T-cell (primary cell): Measurements from ENCODE around the gene NPC1. TPM values are rescaled to one million over a fixed set of nuclear protein-coding genes. Genes with fewer than 3 reads are reported as not detected.
A peak's percentile ranks its signal among the peaks of the same experiment; 100 is the strongest.
"Not testable (repeated sequence)": the region's sequence is repeated elsewhere in the genome, so short reads cannot be mapped to it uniquely, and the experiment has no call there.

Source experiments
- ATAC-seq, 4 experiments: fragments of 200-7000 bp in 3 of 4; fragments of 150-1000 bp in 1 of 4; cut with Tn5 transposase; replicated peaks in 1 of 4; 1 replicate in 3 of 4; 2 replicates in 1 of 4; pipeline ENCODE4 v1.10.0; 2021; ENCODE audit warnings: moderate library complexity in 3 of 4, mild to moderate bottlenecking in 2 of 4, moderate number of reproducible peaks in 1 of 4
- CTCF ChIA-PET, 2 donors: fragments of 300-600 bp; sonication (Branson Sonifier 250); formaldehyde crosslinking; loops; one replicate each; lab custom pipeline; 2022; ENCODE audit warnings: antibody characterized with exemption in 2 of 2; lab: Charles Lee
- POLR2A ChIA-PET, 2 donors: fragments of 300-600 bp; sonication (Branson Sonifier 250); formaldehyde crosslinking; loops; one replicate each; lab custom pipeline; 2022; ENCODE audit warnings: antibody characterized with exemption in 2 of 2; lab: Charles Lee
- DNase-seq, 35 experiments: peaks; one replicate each; pipeline versions ENCODE4 v3.0.0 to v3.0.0-alpha.2; 2013 to 2023
- H3K27ac ChIP-seq: one replicate; pipeline ENCODE4 v1.5.1; 2013; ENCODE audit warnings: low read length
- H3K27me3 ChIP-seq, 2 experiments: replicated peaks in 1 of 2; 1 replicate in 1 of 2; 2 replicates in 1 of 2; pipeline versions ENCODE4 v1.6.1 to v1.7.0; 2013; ENCODE audit warnings: low read length in 1 of 2, mixed read lengths in 1 of 2; ENCODE audit not compliant: control insufficient read depth in 2 of 2, insufficient read depth in 2 of 2; ENCODE audit errors: extremely low read depth in 1 of 2
- H3K36me3 ChIP-seq, 2 donors: 1 replicate in 1 of 2; 2 replicates in 1 of 2; pipeline versions ENCODE4 v1.6.1 to v1.7.0; 2013; ENCODE audit warnings: low read length in 1 of 2; ENCODE audit not compliant: control insufficient read depth in 2 of 2, insufficient read depth in 1 of 2; ENCODE audit errors: extremely low read depth in 1 of 2
- H3K4me1 ChIP-seq, 2 experiments: 1 replicate in 1 of 2; 2 replicates in 1 of 2; pipeline versions ENCODE4 v1.6.1 to v1.7.0; 2013; ENCODE audit warnings: low read length in 2 of 2, mixed read lengths in 1 of 2; ENCODE audit not compliant: insufficient read depth in 2 of 2, control insufficient read depth in 1 of 2; ENCODE audit errors: extremely low read depth in 1 of 2
- H3K4me3 ChIP-seq, 2 donors: 1 replicate in 1 of 2; 2 replicates in 1 of 2; pipeline versions ENCODE4 v1.5.1 to v1.7.0; 2013; ENCODE audit warnings: mild to moderate bottlenecking in 2 of 2, low read length in 1 of 2, moderate library complexity in 1 of 2; ENCODE audit not compliant: control insufficient read depth in 1 of 2; ENCODE audit errors: extremely low read depth in 1 of 2
- H3K9me3 ChIP-seq: 2 replicates; pipeline ENCODE4 v1.7.0; 2013
- H3K27ac Mint-ChIP-seq, 2 donors: one replicate each; pipeline ENCODE4 v1.8.0; 2020 to 2021; ENCODE audit warnings: mild to moderate bottlenecking in 2 of 2, mixed read lengths in 2 of 2
- H3K27me3 Mint-ChIP-seq, 2 donors: one replicate each; pipeline ENCODE4 v1.8.0; 2021 to 2022; ENCODE audit warnings: mixed read lengths in 2 of 2
- H3K36me3 Mint-ChIP-seq: one replicate; pipeline ENCODE4 v1.8.0; 2021; ENCODE audit warnings: mixed read lengths
- H3K4me1 Mint-ChIP-seq, 3 donors: one replicate each; pipeline ENCODE4 v1.8.0; 2020 to 2022; ENCODE audit warnings: mixed read lengths in 3 of 3, mild to moderate bottlenecking in 1 of 3
- H3K4me3 Mint-ChIP-seq, 3 donors: one replicate each; pipeline ENCODE4 v1.8.0; 2020 to 2022; ENCODE audit warnings: mild to moderate bottlenecking in 3 of 3, mixed read lengths in 3 of 3, moderate library complexity in 3 of 3
- H3K9me3 Mint-ChIP-seq, 3 donors: one replicate each; pipeline ENCODE4 v1.8.0; 2020 to 2022; ENCODE audit warnings: mixed read lengths in 3 of 3
- WGBS: methylation state at CpG from one replicate; pipeline ENCODE4 v1.1.5; 2013; ENCODE audit warnings: missing lambda C conversion rate; ENCODE audit not compliant: insufficient coverage; 5-methylcytosine and 5-hydroxymethylcytosine counted together
- total RNA-seq, 35 experiments: library from RNA in 6 of 35; stranded (reverse) in 6 of 35; fragments of 120-200 nt in 1 of 35; gene quantifications; one replicate each; pipeline versions ENCODE4 v1.2.1 to v1.2.4 and lab custom pipeline; 2013 to 2026

The NPC1 gene
- total RNA-seq, 5 donors from 2014 or later (not counting 1 experiment from before 2014, with no cell fraction given) = 35.2 to 52.7 (median 39.4) TPM

DNA sequence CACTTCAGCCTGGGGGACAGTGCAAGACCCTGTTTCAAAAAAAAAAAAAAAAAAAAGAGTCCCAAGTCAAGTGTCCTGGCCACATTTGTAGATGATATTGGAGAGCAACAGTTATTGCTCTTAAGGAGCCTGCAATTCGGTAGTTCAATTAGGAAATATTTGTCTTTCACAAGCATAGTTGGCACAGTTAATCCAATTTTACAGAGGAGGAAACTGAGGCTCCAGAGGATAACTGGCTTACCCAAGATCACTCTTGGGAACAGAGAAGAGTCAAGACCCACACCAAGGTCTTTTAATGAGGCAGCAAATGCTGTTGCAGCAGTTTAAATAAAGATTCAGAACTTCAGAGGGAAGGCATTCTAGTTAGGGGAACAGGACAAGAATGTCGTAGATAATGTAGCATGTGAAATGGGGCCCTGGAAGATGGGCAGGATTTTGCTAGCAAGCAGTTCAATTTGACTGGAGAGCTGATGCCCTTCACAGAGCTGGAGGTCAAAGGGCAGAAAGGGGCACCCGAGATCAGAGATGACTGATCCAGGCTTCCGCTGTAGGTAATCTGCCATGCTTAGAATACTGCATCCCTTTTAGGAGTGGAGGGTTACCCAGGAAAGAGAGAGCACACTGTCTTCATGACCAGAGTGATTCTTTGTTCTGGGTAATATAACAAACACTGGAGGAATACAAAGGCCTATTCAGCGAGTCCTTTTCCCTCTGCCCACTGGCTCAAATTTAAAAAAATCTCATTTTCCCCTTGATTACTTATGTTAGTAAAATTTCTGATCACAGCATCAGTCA lies 3.0 kb downstream of the NPC1 start:
- WGBS = 94% methylated on average over 4 of the region's 5 CpGs
- DNase-seq = no peak
- Histone ChIP-seq H3K9me3 (no peaks in the 10 kb centered on the region), H3K36me3 (peaks cover 0 to 10% of the 10 kb centered on the region in 2 donors), H3K4me3 (no peak overlapping the region), H3K4me1 (peaks cover 5 to 51% of the 10 kb centered on the region in 2 experiments), H3K27me3 (no peaks in the 10 kb centered on the region), H3K27ac (no peak overlapping the region)
- Mint-ChIP-seq H3K4me1 (peaks cover 56 to 74% (median 68%) of the 10 kb centered on the region in 3 donors), H3K36me3 (peaks cover 19% of the 10 kb centered on the region), H3K27ac (no peak overlapping the region), H3K9me3 (no peaks in the 10 kb centered on the region), H3K4me3 (peak overlapping the region; percentile 11 to 38 (median 17)), H3K27me3 (no peaks in the 10 kb centered on the region)
- POLR2A ChIA-PET = no interaction called here
- CTCF ChIA-PET = interaction anchor here in 1 of 2 donors (1.0 to 1.7 kb wide), 2 partner anchors 14 to 85 kb away, joined by 3 to 6 read pairs; no protein-coding TSS in a partner anchor
- ATAC-seq = no peak

DNA sequence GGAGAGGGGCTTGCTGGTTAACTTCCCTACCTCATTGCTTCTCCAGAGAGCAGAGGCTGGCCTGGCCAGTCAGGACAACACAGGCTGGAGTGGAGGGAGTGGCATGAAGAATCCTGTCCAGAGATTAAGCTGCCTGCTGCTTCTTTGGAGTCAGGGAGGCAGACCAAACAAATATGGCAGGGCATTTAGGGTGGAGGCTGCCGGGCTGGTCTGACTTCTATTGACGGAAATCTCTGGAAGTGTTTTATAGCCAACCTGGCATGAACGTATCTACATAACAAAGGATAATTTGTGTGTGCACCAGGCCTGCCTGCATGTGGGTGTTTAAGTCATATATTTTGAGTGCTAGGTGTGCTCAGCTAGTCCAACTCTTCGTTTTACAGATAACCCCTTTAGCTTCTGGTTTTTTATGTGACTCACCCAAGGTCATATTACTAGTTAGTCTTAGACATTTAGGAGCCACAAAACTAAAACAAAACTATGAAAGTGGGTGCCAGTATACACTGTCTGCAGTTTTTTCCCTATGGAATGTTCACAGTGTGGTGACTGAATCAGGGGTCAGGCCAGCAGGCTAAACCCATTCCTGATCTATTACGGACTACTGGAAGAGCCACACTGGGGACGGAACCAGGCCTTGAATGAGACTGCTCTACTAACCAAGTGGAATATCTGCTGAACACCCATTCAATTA lies 5.5 kb downstream of the NPC1 start:
- Histone ChIP-seq H3K4me1 (peaks cover 3 to 52% of the 10 kb centered on the region in 2 experiments), H3K27ac (no peak overlapping the region), H3K36me3 (peaks cover 0 to 15% of the 10 kb centered on the region in 2 donors), H3K27me3 (no peaks in the 10 kb centered on the region), H3K4me3 (no peak overlapping the region), H3K9me3 (no peaks in the 10 kb centered on the region)
- H3K9me3 Mint-ChIP-seq = no peaks in the 10 kb centered on the region
- no peak overlapping the region for H3K4me3 Mint-ChIP-seq
- CTCF ChIA-PET = interaction anchor here in 1 of 2 donors (0.8 to 0.9 kb wide), 2 partner anchors 40 to 70 kb away, joined by 3 to 5 read pairs; no protein-coding TSS in a partner anchor
- no peak for ATAC-seq
- DNase-seq = no peak
- H3K27ac Mint-ChIP-seq = no peak overlapping the region
- H3K4me1 Mint-ChIP-seq = peaks cover 62 to 77% (median 68%) of the 10 kb centered on the region in 3 donors
- POLR2A ChIA-PET = no interaction called here
- 95% methylated on average over 4 of the region's 6 CpGs for WGBS
- H3K27me3 Mint-ChIP-seq = no peaks in the 10 kb centered on the region
- peaks cover 25% of the 10 kb centered on the region for H3K36me3 Mint-ChIP-seq

DNA sequence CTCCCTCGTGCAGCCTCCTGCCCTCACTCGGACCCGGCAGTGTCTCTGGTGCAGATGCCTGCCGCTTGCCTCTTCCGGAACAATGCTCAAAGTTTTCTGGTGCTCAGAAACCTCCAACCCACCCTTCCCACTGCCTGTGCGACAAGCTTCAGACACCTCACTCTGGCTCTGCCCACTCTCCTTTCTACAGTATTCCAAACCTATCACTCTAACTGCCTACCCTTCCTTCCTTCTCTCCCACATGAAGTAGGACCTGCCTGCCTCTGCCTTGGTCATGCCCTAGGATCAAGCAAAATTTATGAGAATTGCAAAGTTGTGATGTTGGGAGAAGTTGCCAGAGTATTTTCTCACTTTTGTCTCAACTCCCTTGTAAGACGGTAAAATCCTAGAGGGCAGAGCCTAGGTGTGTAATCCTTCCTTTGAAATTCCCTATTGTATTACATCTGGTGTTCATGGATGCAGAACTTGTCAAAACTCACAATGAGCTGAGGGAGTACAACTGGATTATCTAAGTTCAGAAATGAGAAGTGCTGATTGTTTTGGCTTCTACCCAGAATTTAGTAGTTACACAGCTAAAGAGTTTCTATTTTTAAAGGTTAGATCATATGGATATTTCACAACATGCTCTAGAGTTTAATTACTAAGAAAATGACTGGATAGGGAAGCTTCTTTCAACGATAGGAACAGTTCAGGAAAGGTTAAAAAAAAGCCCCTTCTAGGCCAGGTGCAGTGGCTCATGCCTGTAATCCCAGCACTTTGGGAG lies 7.2 kb downstream of the NPC1 start:
- Mint-ChIP-seq H3K4me3 (no peak overlapping the region), H3K27me3 (no peaks in the 10 kb centered on the region), H3K27ac (peak overlapping the region; percentile 70 to 88), H3K9me3 (no peaks in the 10 kb centered on the region), H3K4me1 (peaks cover 63 to 78% (median 70%) of the 10 kb centered on the region in 3 donors), H3K36me3 (peaks cover 30% of the 10 kb centered on the region)
- peaks cover 0 to 22% of the 10 kb centered on the region in 2 donors for H3K36me3 ChIP-seq
- POLR2A ChIA-PET = interaction anchor here (0.6 kb wide), 2 partner anchors 323 to 500 kb away, joined by 4 to 5 read pairs; no protein-coding TSS in a partner anchor
- H3K27me3 ChIP-seq = no peaks in the 10 kb centered on the region
- no peak overlapping the region for H3K4me3 ChIP-seq
- no peaks in the 10 kb centered on the region for H3K9me3 ChIP-seq
- H3K4me1 ChIP-seq = peaks cover 10 to 51% of the 10 kb centered on the region in 2 experiments
- whole genome bisulfite sequencing = 95% methylated on average over 5 of the region's 8 CpGs
- DNase-seq (no peak), ATAC-seq (no peak)
- no peak overlapping the region for H3K27ac ChIP-seq
- CTCF ChIA-PET = interaction anchor here (0.6 to 1.5 kb wide), 3 partner anchors 37 to 63 kb away, joined by 3 read pairs; no protein-coding TSS in a partner anchor

DNA sequence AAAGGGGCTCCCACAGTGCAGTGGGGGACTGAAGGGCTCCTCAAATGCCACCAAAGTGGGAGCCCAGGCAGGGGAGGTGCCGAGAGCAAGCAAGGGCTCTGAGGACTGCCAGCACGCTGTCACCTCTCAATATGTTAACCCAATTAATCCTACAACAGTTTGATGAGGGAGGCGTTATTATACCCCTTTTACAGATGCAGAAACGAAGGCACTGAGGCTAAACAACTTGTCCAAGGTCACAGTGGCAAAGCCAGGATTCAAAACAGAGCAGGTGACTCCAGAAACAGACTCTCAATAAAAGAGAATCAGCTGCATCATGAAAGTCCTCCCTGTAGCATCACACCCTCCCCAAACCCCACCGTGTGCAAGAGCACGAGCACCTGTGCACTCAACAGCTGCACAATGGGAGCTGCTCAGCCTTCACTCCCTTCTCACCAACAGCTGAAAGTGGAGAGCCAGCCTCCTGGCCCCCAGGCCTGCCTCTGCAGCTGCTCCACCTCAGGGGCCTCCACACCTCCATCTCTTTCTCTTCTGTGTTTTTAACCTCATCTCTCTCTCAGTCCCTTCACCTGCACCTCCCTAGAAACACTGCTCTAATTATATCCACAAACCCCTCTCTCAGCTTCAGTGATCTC lies 8.1 kb downstream of the NPC1 start:
- H3K36me3 ChIP-seq = peaks cover 0 to 22% of the 10 kb centered on the region in 2 donors
- Mint-ChIP-seq H3K9me3 (no peaks in the 10 kb centered on the region), H3K36me3 (peaks cover 27% of the 10 kb centered on the region), H3K27ac (peak overlapping the region; percentile 70 to 88), H3K4me1 (peaks cover 62 to 78% (median 71%) of the 10 kb centered on the region in 3 donors), H3K4me3 (no peak overlapping the region), H3K27me3 (no peaks in the 10 kb centered on the region)
- ChIA-PET CTCF (interaction anchor here (0.5 to 0.6 kb wide), 3 partner anchors 16 to 68 kb away, joined by 3 read pairs; no protein-coding TSS in a partner anchor), POLR2A (no interaction called here)
- peaks cover 18 to 51% of the 10 kb centered on the region in 2 experiments for H3K4me1 ChIP-seq
- H3K27ac ChIP-seq = no peak overlapping the region
- no peaks in the 10 kb centered on the region for H3K9me3 ChIP-seq
- DNase-seq = no peak
- WGBS = 35% methylated on average over 3 of the region's 6 CpGs
- no peak for ATAC-seq
- no peak overlapping the region for H3K4me3 ChIP-seq
- H3K27me3 ChIP-seq = no peaks in the 10 kb centered on the region

DNA sequence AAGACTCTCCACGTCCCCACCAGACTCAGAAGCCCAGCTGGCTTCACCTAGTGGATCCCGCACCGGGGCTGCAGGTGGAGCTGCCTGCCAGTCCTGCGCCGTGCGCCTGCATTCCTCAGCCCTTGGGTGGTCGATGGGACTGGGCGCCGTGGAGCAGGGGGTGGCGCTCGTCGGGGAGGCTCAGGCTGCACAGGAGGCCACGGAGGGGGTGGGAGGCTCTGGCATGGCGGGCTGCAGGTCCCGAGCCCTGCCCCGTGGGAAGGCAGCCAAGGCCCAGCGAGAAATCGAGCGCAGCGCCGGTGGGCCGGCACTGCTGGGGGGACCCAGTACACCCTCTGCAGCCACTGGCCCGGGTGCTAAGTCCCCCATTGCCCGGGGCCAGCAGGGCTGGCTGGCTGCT lies 8.8 kb downstream of the NPC1 start:
- DNase-seq, H3K4me3 Mint-ChIP-seq, H3K27me3 ChIP-seq, H3K9me3 Mint-ChIP-seq, H3K27me3 Mint-ChIP-seq, H3K27ac Mint-ChIP-seq, POLR2A ChIA-PET, ATAC-seq, H3K27ac ChIP-seq, H3K9me3 ChIP-seq, H3K4me3 ChIP-seq, CTCF ChIA-PET: not testable (repeated sequence)
- Mint-ChIP-seq H3K4me1 (peaks cover 58 to 80% (median 71%) of the 10 kb centered on the region in 3 donors), H3K36me3 (peaks cover 27% of the 10 kb centered on the region)
- H3K36me3 ChIP-seq = peaks cover 0 to 22% of the 10 kb centered on the region in 2 donors
- 96% methylated on average over 14 of the region's 24 CpGs for WGBS
- peaks cover 22 to 51% of the 10 kb centered on the region in 2 experiments for H3K4me1 ChIP-seq
